IMR-90 (cell line): Measurements from ENCODE around the gene ZG16. TPM values are rescaled to one million over a fixed set of nuclear protein-coding genes. Genes with fewer than 3 reads are reported as not detected.

Source experiments
- ATAC-seq: fragments of 200-7000 bp; cut with Tn5 transposase; 2 replicates; pipeline ENCODE4 v1.9.1; 2020; ENCODE audit warnings: low read depth, mild to moderate bottlenecking, moderate library complexity
- BruUV-seq: library from RNA; stranded (reverse); fragments of 400-500 nt; replicated peaks from 2 replicates; lab custom pipeline; 2021; lab: Mats Ljungman, UMichigan
- CTCF ChIA-PET: fragments of 300-600 bp; formaldehyde crosslinking; extraction: SDS; loops from one replicate; lab custom pipeline; 2021; ENCODE audit warnings: antibody characterized with exemption; lab: Yijun Ruan, JAX
- POLR2A ChIA-PET: fragments of 300-600 bp; sonication (Branson Sonifier 250); formaldehyde crosslinking; loops from one replicate; lab custom pipeline; 2022; ENCODE audit warnings: antibody characterized with exemption; ENCODE audit not compliant: unreplicated experiment; lab: Charles Lee
- DNase-seq: peaks from one replicate; pipeline ENCODE4 v3.0.0; 2013
- H2AFZ ChIP-seq: replicated peaks from 2 replicates; pipeline ENCODE3; 2013; ENCODE audit warnings: low read length, mild to moderate bottlenecking; ENCODE audit not compliant: poor library complexity
- H2AK5ac ChIP-seq: 2 replicates; pipeline ENCODE4 v1.6.1; 2013; ENCODE audit warnings: low read depth, low read length, inconsistent platforms
- H2AK9ac ChIP-seq: replicated peaks from 2 replicates; pipeline ENCODE3; 2013; ENCODE audit warnings: mild to moderate bottlenecking, low read depth, low read length, moderate library complexity; ENCODE audit not compliant: poor library complexity
- H2BK120ac ChIP-seq: 2 replicates; pipeline ENCODE4 v1.6.1; 2013; ENCODE audit warnings: low read depth, low read length, inconsistent platforms
- H2BK15ac ChIP-seq: 3 replicates; pipeline ENCODE4 v1.6.1; 2013; ENCODE audit warnings: low read depth, low read length, inconsistent platforms
- H2BK20ac ChIP-seq: 2 replicates; pipeline ENCODE4 v1.6.1; 2013; ENCODE audit warnings: low read depth, mild to moderate bottlenecking, inconsistent platforms, low read length, moderate library complexity
- H2BK5ac ChIP-seq: 2 replicates; pipeline ENCODE4 v1.6.1; 2013; ENCODE audit warnings: mild to moderate bottlenecking, low read depth, low read length, inconsistent platforms; ENCODE audit not compliant: poor library complexity, severe bottlenecking
- H3K14ac ChIP-seq: replicated peaks from 2 replicates; pipeline ENCODE4 v1.6.1; 2013; ENCODE audit warnings: low read depth, low read length, inconsistent platforms
- H3K18ac ChIP-seq: 2 replicates; pipeline ENCODE4 v1.6.1; 2013; ENCODE audit warnings: low read depth, low read length, control low read depth
- H3K23ac ChIP-seq: 2 replicates; pipeline ENCODE4 v1.6.1; 2013; ENCODE audit warnings: low read depth, low read length, inconsistent platforms
- H3K27ac ChIP-seq: 2 replicates; pipeline ENCODE4 v1.5.1; 2013; ENCODE audit warnings: mild to moderate bottlenecking, control low read depth, low read length; ENCODE audit not compliant: insufficient read depth
- H3K27me3 ChIP-seq: 2 replicates; pipeline ENCODE4 v1.6.1; 2013; ENCODE audit warnings: low read length; ENCODE audit not compliant: control insufficient read depth, insufficient read depth
- H3K36me3 ChIP-seq: 2 replicates; pipeline ENCODE4 v1.6.1; 2013; ENCODE audit warnings: low read length, mixed read lengths; ENCODE audit not compliant: control insufficient read depth, insufficient read depth
- H3K4ac ChIP-seq: 2 replicates; pipeline ENCODE4 v1.6.1; 2013; ENCODE audit warnings: low read depth, low read length, inconsistent platforms
- H3K4me1 ChIP-seq: 2 replicates; pipeline ENCODE4 v1.6.1; 2013; ENCODE audit warnings: low read length, mixed read lengths; ENCODE audit not compliant: control insufficient read depth, insufficient read depth
- H3K4me2 ChIP-seq: 2 replicates; pipeline ENCODE4 v1.6.1; 2013; ENCODE audit warnings: low read depth, mild to moderate bottlenecking, control low read depth, low read length, moderate library complexity
- H3K4me3 ChIP-seq: 2 replicates; pipeline ENCODE4 v1.5.1; 2013; ENCODE audit warnings: low read depth, mild to moderate bottlenecking, control low read depth, low read length, moderate library complexity; ENCODE audit not compliant: insufficient read depth
- H3K56ac ChIP-seq: 2 replicates; pipeline ENCODE4 v1.6.1; 2013; ENCODE audit warnings: low read length, inconsistent platforms; ENCODE audit not compliant: insufficient read depth; ENCODE audit errors: extremely low read depth
- H3K79me1 ChIP-seq, 2 experiments: 2 replicates each; pipeline ENCODE4 v1.6.1; 2013; ENCODE audit warnings: low read length in 2 of 2, inconsistent platforms in 1 of 2, low read depth in 1 of 2
- H3K9ac ChIP-seq: 2 replicates; pipeline ENCODE4 v1.6.1; 2013; ENCODE audit warnings: low read depth, low read length, control low read depth
- H3K9me1 ChIP-seq: 2 replicates; pipeline ENCODE4 v1.6.1; 2013; ENCODE audit warnings: low read length, inconsistent platforms; ENCODE audit not compliant: insufficient read depth
- H3K9me3 ChIP-seq: 2 replicates; pipeline ENCODE4 v1.6.1; 2013; ENCODE audit warnings: low read length; ENCODE audit not compliant: control insufficient read depth, insufficient read depth
- H4K20me1 ChIP-seq: 2 replicates; pipeline ENCODE4 v1.6.1; 2013; ENCODE audit warnings: low read length, inconsistent platforms; ENCODE audit not compliant: insufficient read depth
- H4K5ac ChIP-seq: 2 replicates; pipeline ENCODE4 v1.6.1; 2013; ENCODE audit warnings: mild to moderate bottlenecking, low read depth, low read length, control low read depth
- H4K8ac ChIP-seq, 2 experiments: 2 replicates each; pipeline ENCODE4 v1.6.1; 2013; ENCODE audit warnings: low read depth in 2 of 2, low read length in 2 of 2, control low read depth in 1 of 2, inconsistent platforms in 1 of 2
- H4K91ac ChIP-seq: 2 replicates; pipeline ENCODE4 v1.6.1; 2013; ENCODE audit warnings: low read depth, low read length, inconsistent platforms; ENCODE audit not compliant: insufficient read depth
- BHLHE40 ChIP-seq: fragments of 150-350 bp; IDR thresholded peaks from 2 replicates; pipeline ENCODE4 v1.6.1; 2016; ENCODE audit warnings: mild to moderate bottlenecking, low read depth, low read length
- CEBPB ChIP-seq: IDR thresholded peaks from 2 replicates; pipeline ENCODE4 v1.6.1; 2012; ENCODE audit warnings: low read depth, low read length, improper control_type of control experiment
- CHD1 ChIP-seq: IDR thresholded peaks from 2 replicates; pipeline ENCODE4 v1.6.1; 2012; ENCODE audit warnings: low read depth, low read length, improper control_type of control experiment
- CTCF ChIP-seq: conservative IDR thresholded peaks from 2 replicates; pipeline ENCODE4 v1.5.1; 2012; ENCODE audit warnings: mild to moderate bottlenecking, low read depth, low read length, improper control_type of control experiment
- MAFK ChIP-seq: IDR thresholded peaks from 2 replicates; pipeline ENCODE4 v1.6.1; 2012; ENCODE audit warnings: low read depth, low read length, improper control_type of control experiment
- MAZ ChIP-seq: IDR thresholded peaks from 2 replicates; pipeline ENCODE4 v1.6.1; 2012; ENCODE audit warnings: low read depth, mild to moderate bottlenecking, low read length, improper control_type of control experiment, moderate library complexity, borderline replicate concordance
- NFE2L2 ChIP-seq: fragments of 150-350 bp; IDR thresholded peaks from 2 replicates; pipeline ENCODE4 v1.6.1; 2016; ENCODE audit warnings: low read depth, mild to moderate bottlenecking, low read length
- POLR2A ChIP-seq: IDR thresholded peaks from 2 replicates; pipeline ENCODE4 v1.6.1; 2012; ENCODE audit warnings: mild to moderate bottlenecking, low read depth, low read length
- RAD21 ChIP-seq: IDR thresholded peaks from 2 replicates; pipeline ENCODE4 v1.6.1; 2012; ENCODE audit warnings: low read length, improper control_type of control experiment
- RFX5 ChIP-seq: IDR thresholded peaks from 2 replicates; pipeline ENCODE4 v1.8.0; 2012; ENCODE audit warnings: low read depth, mild to moderate bottlenecking, low read length, moderate library complexity
- SMC3 ChIP-seq: fragments of 150-350 bp; IDR thresholded peaks from 2 replicates; pipeline ENCODE4 v1.6.1; 2016; ENCODE audit warnings: low read depth, mild to moderate bottlenecking, antibody characterized with exemption, low read length, moderate library complexity
- USF2 ChIP-seq: fragments of 150-350 bp; IDR thresholded peaks from 2 replicates; pipeline ENCODE4 v1.6.1; 2017; ENCODE audit warnings: mild to moderate bottlenecking, antibody characterized with exemption, low read length, low read depth
- WGBS, 2 experiments: methylation state at CpG; one replicate each; pipeline versions ENCODE4 v1.1.5 to v1.1.7; 2013; ENCODE audit warnings: missing lambda C conversion rate in 2 of 2; ENCODE audit not compliant: insufficient read length in 1 of 2; ENCODE audit errors: extremely low coverage in 2 of 2; 5-methylcytosine and 5-hydroxymethylcytosine counted together
- dilution Hi-C: fragments of 300-500 bp; cut with HindIII; formaldehyde crosslinking; loops from one replicate; pipeline ENCODE4 v1.14.3; 2018; ENCODE audit warnings: low sequenced_read_pairs; ENCODE audit not compliant: unreplicated experiment
- in situ Hi-C: fragments of 300-500 bp; cut with MboI; formaldehyde crosslinking; loops from 3 replicates; pipeline ENCODE4 v1.14.3; 2019; ENCODE audit warnings: low sequenced_read_pairs, inconsistent platforms, mixed read lengths
- intact Hi-C: fragments of 100-400 bp; cut with micrococcal nuclease; formaldehyde crosslinking; loops from 2 replicates; pipeline ENCODE4 v1.10.0; 2022
- polyA plus RNA-seq, 3 experiments: library from polyadenylated mRNA; depleted of rRNA; stranded (reverse); fragments of >200 nt; gene quantifications; 2 replicates each; pipeline ENCODE4 v1.2.3, GENCODE V29; 2012; ENCODE audit warnings: low replicate concordance in 1 of 3
- total RNA-seq: library from RNA; depleted of rRNA; stranded (reverse); fragments of >200 nt; gene quantifications from 2 replicates; pipeline ENCODE4 v1.2.3, GENCODE V29; 2012

The ZG16 gene
- total and polyA plus RNA-seq, 2 of the 4 experiments (the other 2 are of a cell fraction), result not detected

GRCh38 chr16:29779474-29779873, 1.4 kb downstream of the ZG16 start:
- intact Hi-C loops, result no loop called here
- Histone ChIP-seq H3K36me3 (no peaks in the 10 kb centered on the region), H4K91ac (no peak overlapping the region), H3K56ac (no peak overlapping the region), H3K4me1 (peaks cover 1% of the 10 kb centered on the region; the same call in 1 of the 2 replicates), H3K18ac (no peak overlapping the region), H2BK5ac (no peak overlapping the region), H2AK5ac (no peak overlapping the region), H2BK120ac (no peak overlapping the region), H3K9ac (no peak overlapping the region), H3K27ac (no peak overlapping the region), H3K27me3 (peaks cover 38% of the 10 kb centered on the region), H3K9me1 (no peaks in the 10 kb centered on the region), H3K23ac (no peak overlapping the region), H3K79me1 (no peaks in the 10 kb centered on the region), H3K4me2 (no peak overlapping the region), H2BK15ac (no peak overlapping the region), H3K4me3 (no peak overlapping the region), H2BK20ac (no peak overlapping the region), H3K4ac (no peak overlapping the region), H3K9me3 (no peaks in the 10 kb centered on the region), H4K8ac (no peak overlapping the region), H4K20me1 (no peaks in the 10 kb centered on the region), H4K5ac (no peak overlapping the region), H2AK9ac (no peak overlapping the region), H2AFZ (no peak overlapping the region), H3K14ac (no peak overlapping the region)
- POLR2A ChIA-PET, result no interaction called here
- in situ Hi-C loops, result no loop called here
- dilution Hi-C loops, result no loop called here
- CTCF ChIA-PET, result no interaction called here
- no TSS peak for BruUV-seq
- ATAC-seq, result no peak
- DNase-seq, result no peak
- TF ChIP-seq USF2 (no peak), POLR2A (no peak), CHD1 (no peak), RAD21 (no peak), MAFK (no peak), MAZ (no peak), CTCF (no peak), BHLHE40 (no peak), NFE2L2 (no peak), SMC3 (no peak), RFX5 (no peak), CEBPB (no peak)
- 48% methylated on average over 6 of the region's 10 CpGs; no CpG with 5 or more reads in 1 of the 2 experiments for WGBS, 2 experiments
